HAP-1 (cell line): ENCODE data around the gene MYL2.
A peak's percentile ranks its signal among the peaks of the same experiment; 100 is the strongest.
"Not testable (repeated sequence)": the region's sequence is repeated elsewhere in the genome, so short reads cannot be mapped to it uniquely, and the experiment has no call there.

ENCODE experiments used
- DNase-seq, 2 experiments: peaks; one replicate each; pipeline ENCODE4 v3.0.0-alpha.2; 2016 to 2020; ENCODE audit warnings: low spot score in 2 of 2
- H3K27me3 ChIP-seq: fragments of 250-450 bp; sonication (Bioruptor Pico); 2 replicates; pipeline ENCODE4 v1.5.1; 2020; ENCODE audit warnings: low read depth, mild to moderate bottlenecking, moderate library complexity
- H3K36me3 ChIP-seq: fragments of 250-450 bp; sonication (Bioruptor Pico); replicated peaks from 2 replicates; pipeline ENCODE4 v1.5.1; 2020; ENCODE audit warnings: mild to moderate bottlenecking
- H3K4me1 ChIP-seq: fragments of 250-450 bp; sonication (Bioruptor Pico); 2 replicates; pipeline ENCODE4 v1.5.1; 2020; ENCODE audit warnings: mild to moderate bottlenecking
- H3K4me3 ChIP-seq: fragments of 250-450 bp; sonication (Bioruptor Pico); 2 replicates; pipeline ENCODE4 v1.5.1; 2020; ENCODE audit warnings: mild to moderate bottlenecking, moderate library complexity
- H3K9me3 ChIP-seq: fragments of 250-450 bp; sonication (Bioruptor Pico); 2 replicates; pipeline ENCODE4 v1.5.1; 2020; ENCODE audit warnings: mild to moderate bottlenecking, moderate library complexity
- in situ Hi-C: fragments of 300-500 bp; cut with MboI; formaldehyde crosslinking; loops from 3 replicates; pipeline ENCODE4 v1.14.3; 2020; ENCODE audit warnings: low sequenced_read_pairs, inconsistent platforms, mixed read lengths

The MYL2 gene

GRCh38 chr12:110920324-110920910 is at the start of gene MYL2:
MYL2 (minus strand) TSS chr12:110920579; CDS start chr12:110920529, 50 bp downstream.
- in situ Hi-C loops, result no loop called here
- no peaks in the 10 kb centered on the region for H3K36me3 ChIP-seq
- no peak for DNase-seq
- no peak within 1 kb of the TSS for H3K4me3 ChIP-seq
- no peaks in the 10 kb centered on the region for H3K4me1 ChIP-seq
- no peaks in the 10 kb centered on the region for H3K9me3 ChIP-seq
- no peaks in the 10 kb centered on the region for H3K27me3 ChIP-seq

- no peaks in the 10 kb centered on the region for H3K4me1 ChIP-seq
- H3K4me3 ChIP-seq, result no peak overlapping the region
- in situ Hi-C loops, result no loop called here
- H3K9me3 ChIP-seq, result no peaks in the 10 kb centered on the region
- DNase-seq, result no peak
- no peaks in the 10 kb centered on the region for H3K36me3 ChIP-seq
- no peaks in the 10 kb centered on the region; the same call in 1 of the 2 replicates for H3K27me3 ChIP-seq
Observed at GRCh38 chr12:110966081-110966760, 45.8 kb upstream of the MYL2 start.

DNA sequence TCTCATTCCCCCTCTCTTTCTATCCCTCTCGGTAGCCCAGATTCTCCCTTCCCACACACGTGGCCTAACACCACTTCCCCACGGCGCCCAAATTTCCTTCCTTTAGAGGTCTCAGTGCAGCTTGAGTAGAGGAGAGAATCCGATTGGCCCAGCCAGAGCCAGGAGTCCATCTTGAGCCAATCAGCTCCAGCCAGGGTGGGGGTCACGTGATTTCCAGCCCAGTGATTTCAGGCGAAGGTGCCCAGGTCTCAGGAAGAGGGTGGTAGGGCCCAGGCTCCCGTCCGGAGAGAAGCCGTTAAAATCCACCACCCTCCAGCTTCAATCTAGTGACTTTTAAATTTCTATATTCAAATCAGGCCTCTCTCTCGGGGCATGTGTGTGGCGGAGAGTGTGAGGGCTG is 45.2 kb upstream of the MYL2 start:
- Histone ChIP-seq H3K27me3 (no peaks in the 10 kb centered on the region; the same call in 1 of the 2 replicates), H3K4me3 (no peak overlapping the region), H3K9me3 (no peaks in the 10 kb centered on the region), H3K4me1 (no peaks in the 10 kb centered on the region), H3K36me3 (no peaks in the 10 kb centered on the region)
- DNase-seq, result peak in 1 of 2 experiments; percentile 15
- in situ Hi-C loops, result no loop called here

- no peaks in the 10 kb centered on the region; the same call in 1 of the 2 replicates for H3K27me3 ChIP-seq
- no peaks in the 10 kb centered on the region for H3K36me3 ChIP-seq
- H3K4me1 ChIP-seq, result no peaks in the 10 kb centered on the region; the same call in 1 of the 2 replicates
- in situ Hi-C loops, result no loop called here
- DNase-seq, result no peak
- H3K4me3 ChIP-seq, result no peak overlapping the region
- peaks cover 2% of the 10 kb centered on the region; the same call in 1 of the 2 replicates for H3K9me3 ChIP-seq
Observed at GRCh38 chr12:110960795-110961194, 40.4 kb upstream of the MYL2 start.

DNA sequence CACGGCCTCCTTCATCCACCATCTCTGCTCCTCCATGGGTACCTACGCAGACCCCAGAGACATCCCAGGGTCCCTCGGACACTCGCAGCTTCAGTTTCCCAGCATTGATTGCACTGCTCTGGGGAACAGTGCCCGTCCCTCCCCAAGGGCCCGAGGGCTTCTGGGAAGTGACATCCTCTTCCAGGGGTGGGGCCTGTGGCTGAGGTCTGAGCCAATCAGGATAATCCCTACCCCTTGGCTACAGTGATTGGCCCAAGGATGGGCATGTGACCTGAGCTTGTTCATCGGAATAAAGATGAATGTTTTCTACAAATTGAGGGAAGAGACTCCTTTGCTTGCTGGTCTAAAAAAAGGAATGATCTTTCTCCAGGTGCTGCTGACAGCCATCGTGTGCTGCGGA is 37.3 kb upstream of the MYL2 start:
- H3K27me3 ChIP-seq, result peaks cover 3% of the 10 kb centered on the region; the same call in 1 of the 2 replicates
- in situ Hi-C loops, result no loop called here
- H3K9me3 ChIP-seq, result peaks cover 6% of the 10 kb centered on the region; the same call in 1 of the 2 replicates
- DNase-seq, result peak in 1 of 2 experiments; percentile 16
- H3K36me3 ChIP-seq, result no peaks in the 10 kb centered on the region
- no peaks in the 10 kb centered on the region; the same call in 1 of the 2 replicates for H3K4me1 ChIP-seq
- no peak overlapping the region for H3K4me3 ChIP-seq

GRCh38 chr12:110957159-110957558 is 36.8 kb upstream of the MYL2 start:
- H3K36me3 ChIP-seq, result no peaks in the 10 kb centered on the region
- in situ Hi-C loops, result no loop called here
- H3K9me3 ChIP-seq, result peaks cover 6% of the 10 kb centered on the region; the same call in 1 of the 2 replicates
- H3K4me3 ChIP-seq, result no peak overlapping the region
- H3K4me1 ChIP-seq, result no peaks in the 10 kb centered on the region; the same call in 1 of the 2 replicates
- no peak for DNase-seq
- peaks cover 3% of the 10 kb centered on the region; the same call in 1 of the 2 replicates for H3K27me3 ChIP-seq

DNA sequence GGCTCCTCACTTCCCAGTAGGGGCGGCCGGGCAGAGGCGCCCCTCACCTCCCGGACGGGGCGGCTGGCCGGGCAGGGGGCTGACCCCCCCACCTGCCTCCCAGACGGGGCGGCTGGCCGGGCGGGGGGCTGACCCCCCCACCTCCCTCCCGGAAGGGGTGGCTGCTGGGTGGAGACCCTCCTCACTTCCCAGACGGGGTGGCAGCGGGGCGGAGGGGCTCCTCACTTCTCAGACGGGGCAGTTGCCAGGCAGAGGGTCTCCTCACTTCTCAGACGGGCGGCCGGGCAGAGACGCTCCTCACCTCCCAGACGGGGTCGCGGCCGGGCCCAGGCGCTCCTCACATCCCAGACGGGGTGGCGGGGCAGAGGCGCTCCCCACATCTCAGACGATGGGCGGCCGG is 30.5 kb upstream of the MYL2 start:
- DNase-seq, H3K4me3 ChIP-seq, H3K4me1 ChIP-seq, in situ Hi-C loops, H3K27me3 ChIP-seq, H3K36me3 ChIP-seq, H3K9me3 ChIP-seq: not testable (repeated sequence)

GRCh38 chr12:110950466-110950865 is 30.1 kb upstream of the MYL2 start:
- H3K4me3 ChIP-seq, H3K4me1 ChIP-seq, H3K9me3 ChIP-seq, DNase-seq, H3K36me3 ChIP-seq, H3K27me3 ChIP-seq, in situ Hi-C loops: not testable (repeated sequence)

DNA sequence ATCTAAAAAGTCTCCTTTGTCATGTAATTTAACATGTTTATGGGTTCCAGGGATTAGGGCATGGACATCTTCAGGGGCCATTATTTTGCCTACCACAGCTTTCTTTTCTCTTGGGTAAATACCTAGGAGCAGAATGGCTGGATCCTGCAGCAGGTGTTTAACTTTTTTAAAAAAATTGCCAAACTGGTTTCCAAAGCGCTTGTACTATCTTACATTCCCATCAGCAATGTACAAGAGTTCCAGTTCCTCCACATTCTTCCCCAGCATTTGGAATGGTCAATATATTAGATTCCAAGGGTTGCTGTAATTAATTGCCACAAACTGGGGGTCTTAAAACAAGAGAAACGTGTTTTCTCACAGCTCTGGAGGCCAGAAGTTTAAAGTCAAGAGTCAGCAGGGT is 27.7 kb upstream of the MYL2 start:
- Histone ChIP-seq H3K4me1 (no peaks in the 10 kb centered on the region), H3K36me3 (no peaks in the 10 kb centered on the region), H3K9me3 (peaks cover 7% of the 10 kb centered on the region), H3K4me3 (no peak overlapping the region), H3K27me3 (no peaks in the 10 kb centered on the region)
- DNase-seq, result no peak
- in situ Hi-C loops, result no loop called here

- DNase-seq, result no peak
- H3K9me3 ChIP-seq, result peaks cover 6% of the 10 kb centered on the region; the same call in 1 of the 2 replicates
- no peak overlapping the region for H3K4me3 ChIP-seq
- no peaks in the 10 kb centered on the region for H3K36me3 ChIP-seq
- H3K27me3 ChIP-seq, result no peaks in the 10 kb centered on the region
- no peaks in the 10 kb centered on the region for H3K4me1 ChIP-seq
- in situ Hi-C loops, result no loop called here
Observed at GRCh38 chr12:110943373-110943772, 23.0 kb upstream of the MYL2 start.

DNA sequence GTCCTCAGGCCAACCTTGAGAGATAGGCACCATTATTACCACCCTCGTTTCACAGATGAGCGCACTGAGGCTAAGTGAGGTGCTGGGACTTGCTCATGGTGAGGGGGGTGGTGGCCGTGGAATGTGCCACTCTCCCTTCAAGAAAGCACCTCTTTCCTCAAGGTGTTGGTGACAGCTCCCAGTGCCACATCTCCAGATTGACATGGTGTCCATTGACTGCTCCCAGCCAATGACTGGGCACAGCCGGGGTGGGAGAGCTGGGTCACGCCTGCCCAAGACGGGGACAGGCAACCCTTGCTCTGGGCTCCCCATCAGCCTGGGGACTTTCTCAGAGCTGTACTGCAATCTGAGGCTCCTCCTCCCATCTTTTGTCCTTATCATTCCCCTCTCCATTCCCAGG is 21.0 kb upstream of the MYL2 start:
- Histone ChIP-seq H3K9me3 (peaks cover 4% of the 10 kb centered on the region; the same call in 1 of the 2 replicates), H3K4me1 (no peaks in the 10 kb centered on the region), H3K4me3 (no peak overlapping the region), H3K27me3 (no peaks in the 10 kb centered on the region), H3K36me3 (no peaks in the 10 kb centered on the region)
- no peak for DNase-seq
- in situ Hi-C loops, result no loop called here

GRCh38 chr12:110940933-110941332 is 20.6 kb upstream of the MYL2 start:
- H3K4me3 ChIP-seq, result no peak overlapping the region
- DNase-seq, result no peak
- H3K36me3 ChIP-seq, result no peaks in the 10 kb centered on the region
- H3K27me3 ChIP-seq, result no peaks in the 10 kb centered on the region
- no peaks in the 10 kb centered on the region for H3K9me3 ChIP-seq
- H3K4me1 ChIP-seq, result no peaks in the 10 kb centered on the region
- in situ Hi-C loops, result no loop called here

GRCh38 chr12:110940296-110940695 is 19.9 kb upstream of the MYL2 start:
- no peak overlapping the region for H3K4me3 ChIP-seq
- no peaks in the 10 kb centered on the region for H3K4me1 ChIP-seq
- H3K27me3 ChIP-seq, result no peaks in the 10 kb centered on the region
- no peaks in the 10 kb centered on the region for H3K9me3 ChIP-seq
- no peaks in the 10 kb centered on the region for H3K36me3 ChIP-seq
- no peak for DNase-seq
- in situ Hi-C loops, result no loop called here

GRCh38 chr12:110937104-110937641 is 16.8 kb upstream of the MYL2 start:
- Histone ChIP-seq H3K4me1 (no peaks in the 10 kb centered on the region), H3K36me3 (no peaks in the 10 kb centered on the region), H3K9me3 (no peaks in the 10 kb centered on the region), H3K4me3 (no peak overlapping the region), H3K27me3 (no peaks in the 10 kb centered on the region)
- in situ Hi-C loops, result loop anchor here (10.0 kb wide), 1 partner anchor 358 kb away; no protein-coding TSS in a partner anchor
- peak; percentile 50 to 80 for DNase-seq
